Adrenal gland (tissue), 5 donors: ENCODE results near the gene ENPP5.

Source experiments
- CTCF ChIP-seq, 6 experiments: fragments of 450-650 bp in 4 of 6; fragments of 200-600 bp in 2 of 6; sonication (generic) in 1 of 6; IDR thresholded peaks; 1 replicate in 5 of 6; 2 replicates in 1 of 6; pipeline versions ENCODE4 v1.5.1 to v1.8.0; 2016 to 2021; ENCODE audit warnings: antibody characterized with exemption in 6 of 6, mild to moderate bottlenecking in 2 of 6, moderate library complexity in 1 of 6
- POLR2A ChIP-seq, 2 donors: fragments of 450-650 bp; IDR thresholded peaks; one replicate each; pipeline ENCODE4 v1.6.1; 2017; ENCODE audit warnings: antibody characterized with exemption in 2 of 2, mild to moderate bottlenecking in 2 of 2, moderate library complexity in 1 of 2
- donor health status: DM: no; HTN: no; CAD: no.

GRCh38 chr6:46203391-46204177, 32.8 kb upstream of the ENPP5 start:
- TF ChIP-seq CTCF (IDR thresholded peaks at IDR 0.05) (no peak), POLR2A (IDR thresholded peaks at IDR 0.05) (no peak)
